HEK293T (cell line): ENCODE measurements around the gene NSF.
"Not testable (repeated sequence)": the region's sequence is repeated elsewhere in the genome, so short reads cannot be mapped to it uniquely, and the experiment has no call there.

Experiments
- CTCF ChIA-PET: fragments of 350-600 bp; formaldehyde crosslinking; extraction: SDS; loops from one replicate; lab custom pipeline; 2021; ENCODE audit warnings: antibody characterized with exemption, inconsistent platforms; lab: Yijun Ruan, JAX
- POLR2A ChIA-PET: fragments of 350-600 bp; formaldehyde crosslinking; extraction: SDS; loops from one replicate; lab custom pipeline; 2020; ENCODE audit warnings: antibody characterized with exemption, inconsistent platforms; lab: Yijun Ruan, JAX
- DNase-seq: peaks from one replicate; pipeline ENCODE4 v3.0.0; 2012; ENCODE audit warnings: mixed read lengths; ENCODE audit errors: extremely low spot score

The NSF gene

DNA sequence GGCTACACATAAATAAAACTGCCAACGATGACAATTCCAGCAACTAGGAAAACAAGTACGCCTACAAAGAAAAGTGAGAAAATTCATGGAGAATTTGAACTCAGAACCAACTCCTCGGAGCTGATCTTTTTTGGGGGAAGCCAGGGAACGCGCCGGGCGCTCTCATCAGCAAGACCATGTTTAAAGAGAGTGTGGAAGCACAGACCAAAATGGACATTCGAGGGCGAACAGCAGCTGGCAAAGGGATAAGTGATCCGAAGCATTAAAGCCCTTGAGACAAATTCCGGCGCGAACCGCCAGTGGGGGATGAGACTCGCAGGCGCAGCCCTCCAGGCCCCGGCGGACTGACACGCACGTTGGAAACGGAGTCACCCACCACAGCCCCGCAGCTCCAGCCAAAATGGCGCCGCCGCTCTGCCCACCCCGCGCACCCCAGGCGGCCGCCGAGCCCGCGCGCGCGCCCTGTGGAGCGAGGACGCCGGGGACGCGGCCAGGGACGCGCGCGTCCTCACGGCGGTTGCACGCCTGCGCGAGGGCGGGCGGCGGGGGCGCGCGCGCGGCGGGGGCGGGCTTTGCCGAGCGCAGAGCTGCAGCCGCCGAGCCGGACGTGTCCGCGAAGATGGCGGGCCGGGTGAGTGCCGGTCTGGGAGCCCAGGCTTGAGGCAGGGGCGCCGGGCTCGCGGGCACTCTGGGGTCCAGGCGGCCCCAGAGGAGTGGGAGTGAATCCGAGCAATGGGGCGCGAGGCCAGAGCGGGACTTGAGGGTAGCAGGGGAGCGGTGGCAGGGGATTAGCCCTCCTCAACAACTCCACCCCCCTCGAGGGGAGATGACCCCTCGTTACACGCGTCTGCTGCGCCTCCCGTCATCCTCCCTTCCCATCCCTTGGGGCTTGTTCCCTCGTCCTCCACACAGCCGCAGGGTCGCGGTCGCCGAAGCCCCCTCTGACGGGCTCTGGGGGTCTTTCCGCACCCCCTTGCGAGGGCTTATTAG, at the start of gene NSF:
Gene NSF, plus strand, starts transcription at position 513 of the 990 bp plus-strand sequence. Its CDS starts 107 bp downstream, at position 620.
- DNase-seq, POLR2A ChIA-PET, CTCF ChIA-PET: not testable (repeated sequence)

GRCh38 chr17:46548607-46549006, 41.9 kb upstream of the NSF start:
- POLR2A ChIA-PET, DNase-seq, CTCF ChIA-PET: not testable (repeated sequence)

DNA sequence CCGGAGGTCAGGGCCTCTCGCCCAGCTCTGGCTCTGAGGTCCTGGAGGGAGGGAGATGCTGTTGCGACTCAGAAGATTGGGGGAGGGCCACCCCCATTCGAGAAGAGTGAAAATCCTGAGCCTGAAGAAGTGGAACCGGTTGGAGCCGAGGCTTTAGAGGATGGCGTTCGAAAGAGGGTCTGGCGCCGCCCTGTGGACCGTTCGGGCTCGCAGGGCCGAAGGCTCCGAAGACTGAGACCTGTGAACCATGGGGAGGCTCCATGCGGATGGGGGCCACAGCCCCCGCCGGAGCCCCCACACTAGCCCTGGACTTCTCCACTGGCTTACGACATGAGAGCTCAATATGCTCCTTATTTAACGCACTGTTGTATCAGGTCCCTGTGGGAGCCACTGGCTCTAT, 31.3 kb upstream of the NSF start:
- POLR2A ChIA-PET, DNase-seq, CTCF ChIA-PET: not testable (repeated sequence)

DNA sequence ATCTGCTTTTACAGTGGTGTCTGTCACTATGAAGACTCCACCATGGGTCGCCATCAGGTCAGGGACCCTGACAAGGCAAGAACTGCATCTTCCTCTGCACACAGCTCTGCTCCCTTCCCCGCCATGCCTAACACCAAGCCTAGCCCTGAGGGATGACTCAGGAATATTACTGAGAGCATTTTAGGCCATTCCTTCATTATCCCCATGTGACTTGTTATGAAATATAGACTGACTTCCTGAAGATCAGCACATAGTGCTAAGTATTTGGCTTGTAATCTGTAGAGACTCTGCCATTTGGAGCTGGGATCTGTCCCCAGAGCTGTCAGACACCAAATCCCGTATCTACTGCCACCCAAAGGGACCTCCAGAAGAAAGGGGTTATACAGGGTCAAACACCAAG, 30.4 kb upstream of the NSF start:
- DNase-seq, POLR2A ChIA-PET, CTCF ChIA-PET: not testable (repeated sequence)

DNA sequence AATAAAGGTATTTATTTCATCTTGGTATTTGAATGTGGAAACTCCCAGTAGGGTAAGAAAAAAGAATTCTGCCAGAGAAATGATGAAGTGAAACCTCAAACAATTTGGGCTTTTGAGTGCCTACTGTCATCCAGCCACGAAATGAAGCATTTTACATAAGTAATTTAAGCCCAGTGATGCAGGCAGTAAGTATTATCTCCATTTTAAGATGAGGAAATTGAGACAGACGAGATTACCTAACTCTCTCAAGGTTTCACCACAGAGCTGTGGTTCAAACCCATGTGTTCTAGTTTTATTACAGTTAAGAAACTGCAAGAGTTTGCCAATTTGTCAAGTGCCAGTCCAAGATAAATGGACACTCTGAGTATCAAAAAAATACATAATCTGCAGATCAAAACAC, 24.2 kb upstream of the NSF start:
- POLR2A ChIA-PET, CTCF ChIA-PET, DNase-seq: not testable (repeated sequence)

GRCh38 chr17:46566980-46567379, 23.5 kb upstream of the NSF start:
- DNase-seq, POLR2A ChIA-PET, CTCF ChIA-PET: not testable (repeated sequence)

GRCh38 chr17:46571796-46572195, 18.7 kb upstream of the NSF start:
- POLR2A ChIA-PET, DNase-seq, CTCF ChIA-PET: not testable (repeated sequence)

GRCh38 chr17:46579083-46580075, 11.1 kb upstream of the NSF start, which contains the start of gene ARL17A:
Gene ARL17A (minus strand): TSS chr17:46579691. CDS start chr17:46576322, 3,369 bp downstream.
- CTCF ChIA-PET, DNase-seq, POLR2A ChIA-PET: not testable (repeated sequence)

DNA sequence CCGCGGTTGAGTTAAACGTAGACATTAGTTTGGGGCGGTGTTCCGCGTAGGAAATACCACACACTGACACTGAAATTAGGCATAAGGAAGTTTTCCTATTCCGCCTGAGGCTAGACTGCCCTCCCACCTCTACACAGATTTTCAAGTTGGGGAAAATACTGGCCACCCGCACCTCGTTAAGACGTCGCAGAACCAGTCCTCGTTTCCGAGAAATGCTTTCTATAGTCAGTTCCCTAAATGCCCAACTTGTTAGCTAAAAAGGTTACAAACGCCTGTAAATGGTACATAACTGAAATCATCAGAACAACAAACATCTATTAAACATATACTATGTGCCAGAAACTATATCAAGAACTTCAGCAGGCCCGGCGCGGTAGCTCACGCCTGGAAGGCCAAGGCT, 10.4 kb upstream of the NSF start:
- POLR2A ChIA-PET, CTCF ChIA-PET, DNase-seq: not testable (repeated sequence)

DNA sequence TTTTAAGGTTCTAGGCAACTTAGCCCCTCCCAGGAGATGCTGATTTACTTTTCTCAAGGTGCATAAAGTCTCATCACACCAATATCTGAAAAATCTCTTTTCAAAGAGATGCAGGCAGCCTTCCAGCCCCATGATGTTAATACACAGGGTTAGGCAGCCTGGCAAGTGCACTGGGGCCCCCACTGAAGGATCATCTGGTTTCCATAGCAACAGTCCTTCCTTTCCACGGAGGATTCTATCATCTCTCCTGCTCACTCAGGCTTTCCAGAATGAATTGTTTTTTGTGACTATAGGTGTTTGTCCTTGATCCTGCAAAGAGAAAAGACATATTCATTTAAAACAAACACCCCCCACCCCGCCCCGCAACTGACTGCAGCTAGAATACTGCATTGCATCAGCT, 5.0 kb upstream of the NSF start:
- POLR2A ChIA-PET, DNase-seq, CTCF ChIA-PET: not testable (repeated sequence)

- DNase-seq, POLR2A ChIA-PET: not testable (repeated sequence)
These were observed 863 bp downstream of the NSF start for GRCh38 chr17:46591332-46591731.

GRCh38 chr17:46598344-46598931, 8.0 kb downstream of the NSF start:
- CTCF ChIA-PET, POLR2A ChIA-PET, DNase-seq: not testable (repeated sequence)

More at GRCh38 chr17:46591332-46591731, 863 bp downstream of the NSF start:
- CTCF ChIA-PET, result not testable (repeated sequence)

- POLR2A ChIA-PET, DNase-seq, CTCF ChIA-PET: not testable (repeated sequence)
These were observed 10.3 kb downstream of the NSF start for GRCh38 chr17:46600767-46601166.

DNA sequence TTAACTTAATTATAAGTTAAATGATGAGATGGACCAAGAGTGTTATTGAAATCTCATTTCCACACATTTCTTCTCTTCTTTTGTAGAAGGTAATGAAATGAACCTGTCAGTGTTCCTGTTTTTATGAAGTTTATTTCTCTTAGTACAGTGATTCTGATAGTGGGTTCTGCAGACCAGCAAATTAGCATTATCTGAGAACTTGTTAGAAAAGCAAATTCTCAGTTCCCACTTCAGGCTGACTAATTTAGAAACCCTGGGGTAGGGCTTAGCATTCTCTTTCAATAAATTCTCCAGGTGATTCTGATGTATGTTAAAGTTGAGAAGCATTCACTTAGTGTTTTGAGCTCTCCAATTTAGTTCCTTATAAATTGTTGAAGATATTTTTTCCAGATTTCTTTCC, 12.7 kb downstream of the NSF start:
- POLR2A ChIA-PET, DNase-seq, CTCF ChIA-PET: not testable (repeated sequence)

DNA sequence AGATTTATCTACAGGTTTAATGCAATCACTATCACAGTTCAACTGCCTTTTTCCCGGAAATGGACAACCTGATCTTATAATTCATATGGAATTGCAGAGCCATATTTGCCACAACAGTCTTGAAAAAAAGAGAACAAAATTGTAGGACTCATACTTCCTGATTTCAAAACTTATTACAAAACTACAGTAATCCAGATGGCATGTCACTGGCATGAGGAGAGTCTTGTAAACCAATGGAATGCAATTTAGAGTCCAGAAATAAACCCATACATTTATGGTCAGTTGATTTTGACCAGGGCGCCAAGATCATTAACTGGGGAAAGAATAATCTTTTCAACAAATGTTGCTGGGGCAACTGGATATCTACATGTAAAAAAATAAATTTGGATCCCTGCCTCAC, 20.8 kb downstream of the NSF start:
- DNase-seq, result not testable (repeated sequence)

DNA sequence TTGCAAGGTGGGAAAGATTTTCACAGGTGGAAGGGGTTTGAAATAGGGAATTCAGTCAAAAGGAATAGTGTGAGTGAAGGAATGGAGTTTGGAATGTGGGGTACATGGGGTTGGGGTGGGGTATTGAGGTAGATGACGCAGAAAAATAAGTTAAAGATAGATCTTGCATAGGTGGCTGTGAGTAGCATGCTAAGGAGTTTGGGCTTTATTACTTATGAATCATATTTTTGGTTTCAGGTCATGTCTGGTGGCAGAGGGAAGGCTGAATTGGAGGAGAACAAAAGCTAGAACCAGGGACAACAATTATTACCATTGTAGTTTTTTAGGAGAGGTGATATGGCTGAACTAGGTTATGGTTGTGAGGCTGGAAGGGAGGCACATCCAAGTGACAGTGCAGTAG, 23.4 kb downstream of the NSF start:
- CTCF ChIA-PET, result not testable (repeated sequence)

More for the DNA sequence above, 20.8 kb downstream of the NSF start:
- POLR2A ChIA-PET, CTCF ChIA-PET: not testable (repeated sequence)

DNA sequence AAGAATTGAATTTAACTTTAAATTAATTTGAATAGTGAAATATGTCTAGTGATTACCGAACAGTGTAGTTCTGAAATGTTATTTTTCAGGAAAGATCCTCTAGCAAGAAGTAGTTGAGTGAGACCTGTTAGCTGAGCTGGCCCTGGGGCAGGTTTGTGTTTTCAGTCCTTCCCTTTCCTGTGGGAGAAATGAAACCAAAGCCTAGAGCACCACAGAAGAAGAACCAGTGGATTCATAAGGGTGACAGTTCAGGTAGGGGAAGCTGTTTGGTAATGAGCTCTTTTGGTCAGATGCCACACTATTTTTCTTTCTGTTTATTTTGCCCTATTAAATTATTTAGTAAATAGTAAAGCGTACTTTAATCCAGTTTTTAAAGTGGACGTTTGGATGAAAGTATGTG, 26.7 kb downstream of the NSF start:
- CTCF ChIA-PET, DNase-seq, POLR2A ChIA-PET: not testable (repeated sequence)

More for the DNA sequence above, 23.4 kb downstream of the NSF start:
- POLR2A ChIA-PET, DNase-seq: not testable (repeated sequence)

DNA sequence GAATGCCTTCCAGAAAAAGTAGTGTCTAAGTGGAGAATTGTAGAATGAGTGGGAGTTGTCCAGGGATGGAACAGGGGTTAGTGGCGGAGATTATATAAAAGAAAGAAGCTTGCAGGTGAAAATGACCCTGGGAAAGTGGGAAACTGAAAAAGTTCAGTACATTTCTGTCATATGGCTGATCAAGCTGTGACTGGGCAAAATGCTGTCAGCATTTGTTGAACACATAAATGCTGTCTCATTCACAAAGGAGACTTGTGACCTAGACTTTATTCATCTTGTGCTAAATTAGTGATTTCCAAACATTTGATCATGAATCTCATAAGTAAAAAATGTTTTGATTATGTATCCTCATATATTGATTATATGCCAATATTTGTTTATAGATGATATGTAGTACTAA, 28.5 kb downstream of the NSF start:
- CTCF ChIA-PET, DNase-seq, POLR2A ChIA-PET: not testable (repeated sequence)
